ENCODE measurements around the gene KRTAP12-3.

Gene KRTAP12-3

GRCh38 chr21:44703731-44704635 lies 46.3 kb downstream of the KRTAP12-3 start:
- DNase-seq: no peak

GRCh38 chr21:44704636-44705001 lies 46.9 kb downstream of the KRTAP12-3 start:
- DNase-seq: no peak

GRCh38 chr21:44706026-44706705 lies 48.4 kb downstream of the KRTAP12-3 start:
- DNase-seq: no peak

GRCh38 chr21:44706706-44707581 lies 49.2 kb downstream of the KRTAP12-3 start:
- DNase-seq: no peak

Data from NCI-H2081 (cell line).